Uterus (tissue), 4 donors: ENCODE data around the gene CLUH. TPM values are rescaled to one million over a fixed set of nuclear protein-coding genes. Genes with fewer than 3 reads are reported as not detected.
"Not testable (repeated sequence)": the region's sequence is repeated elsewhere in the genome, so short reads cannot be mapped to it uniquely, and the experiment has no call there.

Source experiments
- DNase-seq, 2 donors: peaks; one replicate each; pipeline ENCODE4 v3.0.0-alpha.2; 2019 to 2020
- H3K27ac ChIP-seq, 2 donors: fragments of 200-600 bp; sonication (generic); 1 replicate in 1 of 2; 2 replicates in 1 of 2; pipeline ENCODE4 v1.5.1; 2016 to 2018
- H3K27me3 ChIP-seq, 2 donors: fragments of 200-600 bp; sonication (generic); one replicate each; pipeline ENCODE4 v1.5.1; 2018 to 2019; ENCODE audit warnings: control low read depth in 1 of 2
- H3K36me3 ChIP-seq, 2 donors: fragments of 200-600 bp; sonication (generic); one replicate each; pipeline ENCODE4 v1.5.1; 2019; ENCODE audit warnings: control low read depth in 1 of 2
- H3K4me1 ChIP-seq, 2 donors: fragments of 200-600 bp; sonication (generic); one replicate each; pipeline ENCODE4 v1.5.1; 2018 to 2019; ENCODE audit warnings: control low read depth in 1 of 2
- H3K4me3 ChIP-seq, 2 donors: fragments of 200-600 bp; sonication (generic); 1 replicate in 1 of 2; 2 replicates in 1 of 2; pipeline ENCODE4 v1.5.1; 2018 to 2019; ENCODE audit warnings: mild to moderate bottlenecking in 1 of 2
- H3K9me3 ChIP-seq, 2 donors: fragments of 200-600 bp; sonication (generic); one replicate each; pipeline ENCODE4 v1.5.1; 2019; ENCODE audit warnings: control low read depth in 1 of 2
- POLR2A ChIP-seq, 2 donors: fragments of 450-650 bp; IDR thresholded peaks; one replicate each; pipeline ENCODE4 v1.6.1; 2016; ENCODE audit warnings: antibody characterized with exemption in 2 of 2, mild to moderate bottlenecking in 1 of 2, moderate library complexity in 1 of 2
- intact Hi-C: fragments of 100-400 bp; cut with DNase I; formaldehyde crosslinking; loops from one replicate; pipeline ENCODE4 v1.15.1; 2023; ENCODE audit warnings: low total_unique reads
- total RNA-seq, 4 donors: library from RNA; depleted of rRNA in 3 of 4; stranded (reverse); fragments of >200 nt in 3 of 4; gene quantifications; one replicate each; pipeline versions ENCODE4 v1.1.0 to v1.2.4, GENCODE V29; 2014 to 2023
- TF ChIP-seq, protein P1 (sequence below), 4 experiments: fragments of 200-600 bp in 2 of 4; fragments of 450-650 bp in 2 of 4; sonication (generic) in 2 of 4; IDR thresholded peaks; one replicate each; pipeline ENCODE4 v1.5.1; 2016 to 2019; ENCODE audit warnings: antibody characterized with exemption in 4 of 4, mild to moderate bottlenecking in 2 of 4, moderate library complexity in 1 of 4
- donor health status: DM: yes; HTN: yes; CAD: no.

Gene CLUH
- total RNA-seq, 4 donors from 2014 or later, result 9.2 to 40.3 (median 20.1) TPM

DNA sequence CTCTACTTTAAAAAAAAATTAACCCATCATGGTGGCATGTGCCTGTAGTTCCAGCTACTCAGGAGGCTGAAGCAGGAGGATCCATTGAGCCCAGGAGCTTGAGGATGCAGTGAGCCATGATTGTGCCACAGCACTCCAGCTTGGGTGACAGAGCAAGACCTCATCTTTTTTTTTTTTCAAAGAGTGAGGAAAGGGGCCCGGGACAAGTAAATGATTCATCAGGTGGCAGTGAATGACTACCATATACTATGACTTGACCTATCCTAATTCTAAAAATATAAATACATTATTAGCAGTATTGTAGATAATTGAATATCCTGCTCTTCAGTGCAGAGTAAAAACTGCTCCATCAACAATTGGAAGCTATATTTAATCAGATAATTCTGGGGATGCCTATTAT is 55.3 kb downstream of the CLUH start:
- Histone ChIP-seq H3K27ac (no peak overlapping the region), H3K4me3 (no peak overlapping the region), H3K27me3 (no peaks in the 10 kb centered on the region), H3K4me1 (no peaks in the 10 kb centered on the region), H3K9me3 (no peaks in the 10 kb centered on the region), H3K36me3 (no peaks in the 10 kb centered on the region)
- TF ChIP-seq POLR2A (IDR thresholded peaks at IDR 0.05), result no peak
- TF ChIP-seq, protein P1, sequence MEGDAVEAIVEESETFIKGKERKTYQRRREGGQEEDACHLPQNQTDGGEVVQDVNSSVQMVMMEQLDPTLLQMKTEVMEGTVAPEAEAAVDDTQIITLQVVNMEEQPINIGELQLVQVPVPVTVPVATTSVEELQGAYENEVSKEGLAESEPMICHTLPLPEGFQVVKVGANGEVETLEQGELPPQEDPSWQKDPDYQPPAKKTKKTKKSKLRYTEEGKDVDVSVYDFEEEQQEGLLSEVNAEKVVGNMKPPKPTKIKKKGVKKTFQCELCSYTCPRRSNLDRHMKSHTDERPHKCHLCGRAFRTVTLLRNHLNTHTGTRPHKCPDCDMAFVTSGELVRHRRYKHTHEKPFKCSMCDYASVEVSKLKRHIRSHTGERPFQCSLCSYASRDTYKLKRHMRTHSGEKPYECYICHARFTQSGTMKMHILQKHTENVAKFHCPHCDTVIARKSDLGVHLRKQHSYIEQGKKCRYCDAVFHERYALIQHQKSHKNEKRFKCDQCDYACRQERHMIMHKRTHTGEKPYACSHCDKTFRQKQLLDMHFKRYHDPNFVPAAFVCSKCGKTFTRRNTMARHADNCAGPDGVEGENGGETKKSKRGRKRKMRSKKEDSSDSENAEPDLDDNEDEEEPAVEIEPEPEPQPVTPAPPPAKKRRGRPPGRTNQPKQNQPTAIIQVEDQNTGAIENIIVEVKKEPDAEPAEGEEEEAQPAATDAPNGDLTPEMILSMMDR (IDR thresholded peaks at IDR 0.05), result no peak
- intact Hi-C loops, result no loop called here
- no peak for DNase-seq

DNA sequence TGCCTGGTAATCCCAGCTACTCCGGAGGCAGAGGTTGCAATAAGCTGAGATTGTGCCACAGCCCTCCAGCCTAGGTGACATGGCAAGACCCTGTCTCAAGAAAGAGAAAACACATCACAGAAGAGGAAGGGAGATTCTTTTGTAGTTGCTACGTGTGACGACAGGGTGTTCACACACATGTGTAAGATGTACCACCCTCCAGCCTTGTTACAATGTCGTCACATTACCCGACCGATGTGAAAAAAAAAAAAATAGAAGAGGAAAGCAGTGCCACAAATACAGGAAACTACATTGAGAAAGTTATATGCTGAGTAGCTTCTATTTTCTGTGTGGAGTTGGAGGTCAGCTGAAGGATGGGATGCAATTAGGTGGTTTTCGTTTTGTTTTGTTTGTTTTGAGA is 56.0 kb downstream of the CLUH start:
- TF ChIP-seq, protein P1 (IDR thresholded peaks at IDR 0.05), result no peak
- TF ChIP-seq POLR2A (IDR thresholded peaks at IDR 0.05), result no peak
- Histone ChIP-seq H3K36me3 (no peaks in the 10 kb centered on the region), H3K27me3 (no peaks in the 10 kb centered on the region), H3K4me3 (no peak overlapping the region), H3K27ac (no peak overlapping the region), H3K9me3 (no peaks in the 10 kb centered on the region), H3K4me1 (no peaks in the 10 kb centered on the region)
- no peak for DNase-seq
- intact Hi-C loops, result no loop called here

DNA sequence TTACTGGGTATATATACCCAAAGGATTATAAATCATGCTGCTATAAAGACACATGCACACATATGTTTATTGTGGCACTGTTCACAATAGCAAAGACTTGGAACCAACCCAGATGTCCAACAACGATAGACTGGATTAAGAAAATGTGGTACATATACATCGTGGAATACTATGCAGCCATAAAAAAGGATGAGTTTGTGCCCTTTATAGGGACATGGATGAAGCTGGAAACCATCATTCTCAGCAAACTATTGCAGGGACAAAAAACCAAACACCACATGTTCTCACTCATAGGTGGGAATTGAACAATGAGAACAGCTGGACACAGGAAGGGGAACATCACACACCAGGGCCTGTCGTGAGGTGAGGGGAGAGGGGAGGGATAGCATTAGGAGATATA is 58.7 kb downstream of the CLUH start:
- DNase-seq, H3K4me1 ChIP-seq, H3K9me3 ChIP-seq, H3K4me3 ChIP-seq, H3K27ac ChIP-seq, intact Hi-C loops, H3K27me3 ChIP-seq, H3K36me3 ChIP-seq: not testable (repeated sequence)

DNA sequence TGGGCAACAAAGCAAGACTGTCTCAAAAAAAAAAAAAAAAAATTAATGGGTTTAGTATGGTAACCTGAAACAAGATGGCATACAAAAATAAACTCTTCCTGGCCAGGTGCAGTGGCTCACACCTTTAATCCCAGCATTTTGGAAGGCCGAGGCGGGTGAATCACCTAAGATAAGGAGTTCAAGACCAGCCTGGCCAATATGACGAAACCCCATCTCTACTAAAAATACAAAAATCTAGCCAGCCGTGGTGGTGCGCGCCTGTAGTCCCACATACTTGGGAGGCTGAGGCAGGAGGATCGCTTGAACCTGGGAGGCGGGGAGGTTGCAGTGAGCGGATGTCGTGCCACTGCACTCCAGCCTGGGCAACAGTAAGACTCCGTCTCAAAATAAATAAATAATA is 62.4 kb downstream of the CLUH start:
- Histone ChIP-seq H3K4me1 (no peaks in the 10 kb centered on the region), H3K27ac (no peak overlapping the region), H3K36me3 (no peaks in the 10 kb centered on the region), H3K9me3 (no peaks in the 10 kb centered on the region), H3K4me3 (no peak overlapping the region), H3K27me3 (no peaks in the 10 kb centered on the region)
- no peak for DNase-seq
- intact Hi-C loops, result no loop called here
- no peak for TF ChIP-seq POLR2A (IDR thresholded peaks at IDR 0.05)
- TF ChIP-seq, protein P1 (IDR thresholded peaks at IDR 0.05), result no peak

DNA sequence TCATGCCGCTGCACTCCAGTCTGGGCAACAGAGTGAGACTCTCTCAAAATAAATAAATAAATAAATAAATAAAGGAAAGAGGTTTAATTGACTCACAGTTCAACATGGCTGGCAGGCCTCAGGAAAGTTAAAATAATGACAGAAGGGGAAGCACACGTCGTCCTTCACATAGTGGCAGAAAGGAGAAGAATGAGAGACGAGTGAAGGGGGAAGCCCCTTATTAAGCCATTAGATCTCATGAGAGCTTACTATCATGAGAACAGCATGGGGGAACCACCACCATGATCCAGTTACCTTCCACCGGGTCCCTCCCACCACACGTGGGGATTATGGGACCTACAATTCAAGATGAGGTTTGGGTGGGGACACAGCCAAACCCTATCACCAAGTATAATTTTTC is 63.6 kb downstream of the CLUH start:
- TF ChIP-seq, protein P1 (IDR thresholded peaks at IDR 0.05), result no peak
- TF ChIP-seq POLR2A (IDR thresholded peaks at IDR 0.05), result no peak
- no peak for DNase-seq
- H3K4me1 ChIP-seq, result no peaks in the 10 kb centered on the region
- intact Hi-C loops, result no loop called here
- H3K9me3 ChIP-seq, result no peaks in the 10 kb centered on the region
- H3K36me3 ChIP-seq, result no peaks in the 10 kb centered on the region
- no peak overlapping the region for H3K4me3 ChIP-seq
- no peak overlapping the region for H3K27ac ChIP-seq
- H3K27me3 ChIP-seq, result no peaks in the 10 kb centered on the region

DNA sequence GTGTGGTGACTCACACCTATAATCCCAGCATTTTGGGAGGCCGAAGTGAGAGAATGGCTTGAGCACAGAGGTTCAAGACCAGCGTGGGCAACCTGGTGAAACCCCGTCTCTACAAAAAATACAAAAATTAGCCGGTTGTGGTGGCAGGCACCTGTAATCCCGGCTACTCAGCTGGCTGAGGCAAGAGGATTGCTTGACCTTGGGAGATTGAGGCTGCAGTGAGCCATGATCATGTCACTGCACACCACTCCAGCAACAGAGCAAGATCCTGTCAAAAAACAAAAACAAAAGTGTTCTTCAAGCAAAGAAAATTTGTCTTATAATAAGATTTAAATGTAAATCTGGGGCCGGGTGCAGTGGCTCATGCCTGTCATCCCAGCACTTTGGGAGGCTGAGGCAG is 66.6 kb downstream of the CLUH start:
- H3K4me3 ChIP-seq, result no peak overlapping the region
- TF ChIP-seq, protein P1 (IDR thresholded peaks at IDR 0.05), result no peak
- TF ChIP-seq POLR2A (IDR thresholded peaks at IDR 0.05), result no peak
- H3K27me3 ChIP-seq, result no peaks in the 10 kb centered on the region
- H3K36me3 ChIP-seq, result no peaks in the 10 kb centered on the region
- no peak for DNase-seq
- no peaks in the 10 kb centered on the region for H3K9me3 ChIP-seq
- H3K27ac ChIP-seq, result no peak overlapping the region
- intact Hi-C loops, result no loop called here
- no peaks in the 10 kb centered on the region for H3K4me1 ChIP-seq
